ENCODE measurements around the gene CEP57. TPM values are rescaled to one million over a fixed set of nuclear protein-coding genes. Genes with fewer than 3 reads are reported as not detected.

Gene CEP57
- total RNA-seq, 2 experiments from 2014 or later, result 43.5 to 46.6 TPM

DNA sequence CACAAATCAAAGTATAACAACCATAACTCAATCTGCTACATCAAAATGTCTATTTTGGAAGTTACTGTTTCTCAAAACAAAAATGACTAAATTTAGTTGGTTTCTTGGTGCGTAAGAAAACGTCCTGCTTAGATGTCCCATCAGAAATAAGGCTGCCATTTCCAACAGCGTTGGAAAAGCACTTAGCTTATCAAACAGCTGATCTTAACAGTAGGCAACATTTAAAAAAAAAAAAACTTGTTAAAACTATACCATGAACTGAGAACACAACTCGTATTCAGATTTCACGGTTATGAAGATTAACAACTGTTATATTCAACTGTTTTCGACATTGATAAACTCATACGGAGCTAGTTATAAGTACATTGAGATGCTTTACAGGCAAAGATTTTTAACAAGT, 2.4 kb downstream of the CEP57 start:
- Mint-ChIP-seq H3K27me3 (no peaks in the 10 kb centered on the region), H3K4me3 (peak overlapping the region; percentile 56), H3K9me3 (no peaks in the 10 kb centered on the region), H3K36me3 (ENCODE audit: low read depth) (peaks cover 33% of the 10 kb centered on the region), H3K27ac (no peak overlapping the region), H3K4me1 (ENCODE audit: low read depth) (peaks cover 62% of the 10 kb centered on the region)
- no peak for TF ChIP-seq CTCF (IDR thresholded peaks at IDR 0.05)
- ATAC-seq (ENCODE audit: poor library complexity) (no peak), DNase-seq (no peak)
- Histone ChIP-seq H3K4me3 (ENCODE audit: low read length) (no peak overlapping the region), H3K27ac (ENCODE audit: low read depth in 1 of 2, low read length in 2 of 2) (no peak overlapping the region), H3K4me1 (ENCODE audit: insufficient read depth, low read length) (peaks cover 24% of the 10 kb centered on the region), H3K9me3 (ENCODE audit: control insufficient read depth in 1 of 2, insufficient read depth in 1 of 2, low read length in 2 of 2) (no peaks in the 10 kb centered on the region), H3K36me3 (ENCODE audit: insufficient read depth, low read length) (peaks cover 2% of the 10 kb centered on the region), H3K27me3 (ENCODE audit: control insufficient read depth in 1 of 2, insufficient read depth in 2 of 2, low read length in 2 of 2) (no peaks in the 10 kb centered on the region)
- intact Hi-C loops (cut with DNase I, micrococcal nuclease), result loop anchor here (2.0 to 10.0 kb wide), 7 partner anchors 220 to 1278 kb away; partner anchors contain the start of genes JRKL (in 2 of the 2), C11orf97 (in 1 of the 2), FUT4 (in 1 of the 2) and SRSF8 (in 1 of the 2)
- ChIA-PET POLR2A (interaction anchor here (1.3 to 5.2 kb wide), 3 partner anchors 562 to 819 kb away, joined by 3 to 90 read pairs (median 24); partner anchors contain the start of genes CWC15, ENDOD1, KDM4D and SESN3), CTCF (interaction anchor here (1.4 to 1.9 kb wide), 3 partner anchors 11 to 726 kb away, joined by 3 to 7 read pairs (median 5); partner anchors contain the start of gene SRSF8)

DNA sequence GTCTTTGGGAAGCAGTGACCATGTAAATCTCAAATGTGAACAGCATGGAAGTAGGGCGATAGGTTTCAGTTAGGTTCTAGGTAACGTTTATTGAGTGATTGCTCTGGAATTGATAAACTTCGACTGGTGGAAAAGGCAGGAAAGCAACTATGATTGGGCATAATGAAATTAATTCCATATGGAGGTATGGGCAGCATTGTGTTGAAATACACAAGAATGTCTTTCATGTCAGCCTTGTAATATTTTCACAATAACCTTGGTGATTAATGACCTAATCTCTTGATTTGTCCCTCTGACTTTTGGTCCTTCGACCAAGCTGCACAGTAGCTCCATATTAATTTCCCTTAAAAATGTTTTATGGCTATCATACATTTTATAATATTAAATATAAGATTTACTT, 2.8 kb downstream of the CEP57 start:
- intact Hi-C loops (cut with DNase I, micrococcal nuclease), result loop anchor here (2.0 to 10.0 kb wide), 7 partner anchors 219 to 1278 kb away; partner anchors contain the start of genes JRKL (in 2 of the 2), C11orf97 (in 1 of the 2), FUT4 (in 1 of the 2) and SRSF8 (in 1 of the 2)
- Mint-ChIP-seq H3K9me3 (no peaks in the 10 kb centered on the region), H3K4me3 (peak overlapping the region; percentile 5), H3K4me1 (ENCODE audit: low read depth) (peaks cover 58% of the 10 kb centered on the region), H3K27me3 (no peaks in the 10 kb centered on the region), H3K27ac (no peak overlapping the region), H3K36me3 (ENCODE audit: low read depth) (peaks cover 29% of the 10 kb centered on the region)
- ChIA-PET CTCF (interaction anchor here (1.4 to 1.9 kb wide), 3 partner anchors 11 to 726 kb away, joined by 3 to 7 read pairs (median 5); partner anchors contain the start of gene SRSF8), POLR2A (interaction anchor here (1.3 to 5.2 kb wide), 2 partner anchors 562 to 703 kb away, joined by 3 to 90 read pairs; partner anchors contain the start of genes ENDOD1 and SESN3)
- Histone ChIP-seq H3K4me1 (ENCODE audit: insufficient read depth, low read length) (peaks cover 24% of the 10 kb centered on the region), H3K27ac (ENCODE audit: low read depth in 1 of 2, low read length in 2 of 2) (no peak overlapping the region), H3K4me3 (ENCODE audit: low read length) (no peak overlapping the region), H3K27me3 (ENCODE audit: control insufficient read depth in 1 of 2, insufficient read depth in 2 of 2, low read length in 2 of 2) (no peaks in the 10 kb centered on the region), H3K9me3 (ENCODE audit: control insufficient read depth in 1 of 2, insufficient read depth in 1 of 2, low read length in 2 of 2) (no peaks in the 10 kb centered on the region), H3K36me3 (ENCODE audit: insufficient read depth, low read length) (peaks cover 2% of the 10 kb centered on the region)
- no peak for TF ChIP-seq CTCF (IDR thresholded peaks at IDR 0.05)
- no peak for DNase-seq
- ATAC-seq (ENCODE audit: poor library complexity), result no peak

- Histone ChIP-seq H3K27ac (ENCODE audit: low read depth in 1 of 2, low read length in 2 of 2) (no peak overlapping the region), H3K27me3 (ENCODE audit: control insufficient read depth in 1 of 2, insufficient read depth in 2 of 2, low read length in 2 of 2) (no peaks in the 10 kb centered on the region), H3K36me3 (ENCODE audit: insufficient read depth, low read length) (peaks cover 3% of the 10 kb centered on the region), H3K4me3 (ENCODE audit: low read length) (no peak overlapping the region), H3K9me3 (ENCODE audit: control insufficient read depth in 1 of 2, insufficient read depth in 1 of 2, low read length in 2 of 2) (no peaks in the 10 kb centered on the region), H3K4me1 (ENCODE audit: insufficient read depth, low read length) (peaks cover 17% of the 10 kb centered on the region)
- POLR2A ChIA-PET, result no interaction called here
- CTCF ChIA-PET, result no interaction called here
- no peaks in the 10 kb centered on the region for H3K9me3 Mint-ChIP-seq
- DNase-seq (no peak), ATAC-seq (ENCODE audit: poor library complexity) (no peak)
- H3K4me1 Mint-ChIP-seq (ENCODE audit: low read depth), result peaks cover 53% of the 10 kb centered on the region
- no peak overlapping the region for H3K4me3 Mint-ChIP-seq
- H3K36me3 Mint-ChIP-seq (ENCODE audit: low read depth), result peaks cover 23% of the 10 kb centered on the region
- intact Hi-C loops (cut with DNase I, micrococcal nuclease), result loop anchor here (5.0 to 10.0 kb wide), 6 partner anchors 218 to 1279 kb away; partner anchors contain the start of genes C11orf97 (in 1 of the 2), FUT4 (in 1 of the 2), JRKL (in 1 of the 2) and SRSF8 (in 1 of the 2)
- H3K27ac Mint-ChIP-seq, result no peak overlapping the region
- no peaks in the 10 kb centered on the region for H3K27me3 Mint-ChIP-seq
- no peak for TF ChIP-seq CTCF (IDR thresholded peaks at IDR 0.05)
Observed at GRCh38 chr11:95794086-95794485, 3.8 kb downstream of the CEP57 start.
